ENCODE results near the gene CCDC154. TPM values are rescaled to one million over a fixed set of nuclear protein-coding genes. Genes with fewer than 3 reads are reported as not detected.

CCDC154 gene
- total RNA-seq, 2 experiments from 2014 or later, result 1.5 to 3.0 TPM

DNA sequence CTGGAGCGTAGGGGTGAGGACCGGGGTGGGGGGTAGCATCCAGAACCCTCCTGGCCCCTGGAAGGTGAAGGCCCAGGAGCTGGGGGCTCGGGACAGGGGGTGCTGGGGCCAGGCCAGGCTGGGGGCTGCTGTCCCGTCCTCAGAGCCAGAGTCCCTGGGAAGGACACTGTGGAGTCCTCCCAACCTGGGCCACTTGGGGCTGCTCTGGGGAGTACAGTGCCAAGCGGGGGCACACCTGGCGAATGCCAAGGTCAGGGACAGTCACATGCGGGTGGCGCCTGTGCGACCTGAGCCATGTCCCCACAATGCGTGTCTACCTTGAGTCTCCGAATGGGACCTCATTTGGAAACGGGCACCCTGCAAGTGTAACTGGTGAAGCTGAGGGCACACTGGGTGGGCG is 14.7 kb downstream of the CCDC154 start:
- intact Hi-C loops (cut with micrococcal nuclease), result no loop called here
- ChIA-PET POLR2A (interaction anchor here (0.9 kb wide), 1 partner anchor 9 kb away, joined by 4 read pairs; the partner anchor contains the start of gene UQCC4), CTCF (no interaction called here)
- H3K36me3 Mint-ChIP-seq, result no peaks in the 10 kb centered on the region
- H3K27me3 Mint-ChIP-seq, result no peaks in the 10 kb centered on the region
- H3K27ac Mint-ChIP-seq, result no peak overlapping the region
- H3K4me1 Mint-ChIP-seq (ENCODE audit: low read depth), result no peaks in the 10 kb centered on the region
- H3K9me3 Mint-ChIP-seq, result no peaks in the 10 kb centered on the region
- no peak overlapping the region for H3K4me3 Mint-ChIP-seq
- no peak for DNase-seq

GRCh38 chr16:1429012-1429411 is 15.3 kb downstream of the CCDC154 start:
- intact Hi-C loops (cut with micrococcal nuclease), result no loop called here
- no peaks in the 10 kb centered on the region for H3K27me3 Mint-ChIP-seq
- CTCF ChIA-PET, result interaction anchor here (0.6 to 1.0 kb wide), 2 partner anchors 105 to 182 kb away, joined by 3 to 5 read pairs; partner anchors contain the start of gene TMEM204
- DNase-seq, result no peak
- POLR2A ChIA-PET, result interaction anchor here (0.9 kb wide), 1 partner anchor 8 kb away, joined by 4 read pairs; the partner anchor contains the start of gene UQCC4
- H3K36me3 Mint-ChIP-seq, result no peaks in the 10 kb centered on the region
- no peaks in the 10 kb centered on the region for H3K9me3 Mint-ChIP-seq
- no peak overlapping the region for H3K4me3 Mint-ChIP-seq
- H3K27ac Mint-ChIP-seq, result no peak overlapping the region
- no peaks in the 10 kb centered on the region for H3K4me1 Mint-ChIP-seq (ENCODE audit: low read depth)

GRCh38 chr16:1428511-1428910 is 15.8 kb downstream of the CCDC154 start:
- CTCF ChIA-PET, result interaction anchor here (0.6 to 1.9 kb wide), 3 partner anchors 105 to 249 kb away, joined by 3 to 5 read pairs (median 5); partner anchors contain the start of genes JPT2 and TMEM204
- POLR2A ChIA-PET, result no interaction called here
- Mint-ChIP-seq H3K9me3 (no peaks in the 10 kb centered on the region), H3K27ac (no peak overlapping the region), H3K4me1 (ENCODE audit: low read depth) (no peaks in the 10 kb centered on the region), H3K36me3 (no peaks in the 10 kb centered on the region), H3K4me3 (no peak overlapping the region), H3K27me3 (no peaks in the 10 kb centered on the region)
- intact Hi-C loops (cut with micrococcal nuclease), result no loop called here
- DNase-seq, result peak; percentile 63

DNA sequence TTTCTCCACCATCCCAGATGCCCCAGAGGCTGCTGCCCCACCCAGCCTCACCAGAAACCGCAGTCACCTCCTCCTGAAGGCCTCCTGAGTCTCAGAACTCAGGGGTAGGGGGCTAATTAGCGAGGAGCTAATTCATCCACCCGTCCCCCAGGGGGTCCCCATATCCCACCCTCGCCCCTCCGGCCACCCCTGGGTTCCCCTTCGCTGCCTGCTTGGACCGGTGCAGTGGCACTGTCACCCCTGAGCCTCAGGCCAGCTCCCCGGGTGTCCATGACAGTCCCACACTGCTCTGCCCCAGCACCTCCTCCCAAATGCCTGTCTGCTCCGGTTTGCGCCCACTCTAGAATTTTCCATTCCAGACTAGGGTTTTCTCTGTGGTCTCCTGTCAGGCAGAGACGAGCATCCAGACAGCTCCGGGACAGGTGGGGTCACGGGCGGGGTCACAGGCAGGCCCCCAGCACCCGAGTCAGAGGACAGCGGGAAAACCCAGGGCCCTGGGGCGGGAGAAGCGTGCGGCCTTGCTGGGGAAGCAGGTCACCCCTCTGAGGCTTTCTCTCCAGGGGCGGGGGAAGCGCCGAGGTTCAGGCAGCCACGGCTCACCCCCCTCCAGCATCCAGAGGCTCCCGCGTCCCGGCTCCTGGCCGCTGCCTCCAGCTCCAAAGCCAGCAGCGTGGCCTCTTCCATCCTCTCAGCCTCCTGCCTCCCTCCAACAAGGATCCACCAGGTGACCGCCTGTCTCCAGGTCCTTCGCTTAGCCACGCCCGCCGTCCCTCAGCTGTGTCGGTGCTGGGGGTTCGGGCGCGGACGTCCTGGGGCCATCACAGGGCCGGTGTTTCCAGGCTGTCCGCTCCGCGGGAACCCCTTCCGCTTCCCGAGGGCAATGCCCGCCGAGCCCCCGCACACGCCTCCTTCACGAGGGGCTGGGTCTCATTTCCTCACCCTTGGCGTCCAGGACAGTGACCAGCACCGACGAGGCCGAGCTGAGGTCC is 16.6 kb downstream of the CCDC154 start:
- ChIA-PET POLR2A (no interaction called here), CTCF (interaction anchor here (0.6 to 1.9 kb wide), 3 partner anchors 183 to 375 kb away, joined by 3 to 5 read pairs (median 5); partner anchors contain the start of gene JPT2)
- no peaks in the 10 kb centered on the region for H3K27me3 Mint-ChIP-seq
- H3K4me1 Mint-ChIP-seq (ENCODE audit: low read depth), result no peaks in the 10 kb centered on the region
- no peak overlapping the region for H3K27ac Mint-ChIP-seq
- H3K36me3 Mint-ChIP-seq, result no peaks in the 10 kb centered on the region
- H3K9me3 Mint-ChIP-seq, result no peaks in the 10 kb centered on the region
- no peak for DNase-seq
- intact Hi-C loops (cut with micrococcal nuclease), result no loop called here
- H3K4me3 Mint-ChIP-seq, result no peak overlapping the region

GRCh38 chr16:1426734-1427471 is 17.5 kb downstream of the CCDC154 start:
- Mint-ChIP-seq H3K4me1 (ENCODE audit: low read depth) (peaks cover 2% of the 10 kb centered on the region), H3K27me3 (no peaks in the 10 kb centered on the region), H3K9me3 (no peaks in the 10 kb centered on the region), H3K27ac (no peak overlapping the region), H3K4me3 (no peak overlapping the region), H3K36me3 (no peaks in the 10 kb centered on the region)
- intact Hi-C loops (cut with micrococcal nuclease), result no loop called here
- ChIA-PET CTCF (interaction anchor here (0.6 to 1.9 kb wide), 2 partner anchors 251 to 376 kb away, joined by 3 to 5 read pairs; partner anchors contain the start of gene JPT2), POLR2A (no interaction called here)
- no peak for DNase-seq

DNA sequence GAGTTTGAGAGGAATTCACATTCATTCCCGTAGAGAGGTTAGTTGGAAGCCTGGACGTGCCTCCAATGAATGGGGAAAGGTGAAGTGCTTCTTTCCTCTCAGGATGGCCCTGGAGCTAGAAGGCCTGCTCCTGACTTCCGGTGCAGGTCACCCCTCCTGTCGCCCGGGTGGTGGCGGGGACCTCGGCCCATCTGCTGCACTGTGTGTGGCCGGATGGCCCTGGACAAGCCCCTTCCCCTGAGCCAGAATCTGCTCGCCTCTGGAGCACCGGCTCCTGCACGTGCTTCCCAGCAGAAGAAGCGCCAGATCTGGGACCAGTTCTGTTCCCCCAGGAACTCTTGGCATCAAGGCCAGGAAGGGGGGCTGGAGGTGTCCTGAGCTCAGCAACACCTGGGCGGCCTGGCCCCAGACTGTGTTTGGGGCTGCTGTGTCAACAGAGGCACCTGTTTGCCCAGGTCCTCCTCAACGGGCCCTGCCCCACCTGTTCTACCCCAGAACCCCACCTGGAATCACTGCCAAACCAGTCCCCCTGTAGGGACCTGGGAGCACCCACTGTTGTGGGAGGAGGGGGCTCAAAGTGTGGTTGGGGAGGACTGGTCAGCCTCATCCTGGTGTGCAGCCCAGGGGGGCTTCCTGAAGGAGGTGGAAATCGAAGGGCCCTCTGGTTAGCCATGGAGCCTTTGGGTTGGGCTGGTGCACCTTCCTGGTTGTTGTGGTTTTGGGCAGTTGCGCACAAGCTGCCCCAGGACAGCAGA is 18.6 kb downstream of the CCDC154 start:
- H3K27ac Mint-ChIP-seq, result no peak overlapping the region
- no peaks in the 10 kb centered on the region for H3K27me3 Mint-ChIP-seq
- peaks cover 9% of the 10 kb centered on the region for H3K4me1 Mint-ChIP-seq (ENCODE audit: low read depth)
- intact Hi-C loops (cut with micrococcal nuclease), result no loop called here
- CTCF ChIA-PET, result no interaction called here
- no peak for DNase-seq
- no peak overlapping the region for H3K4me3 Mint-ChIP-seq
- POLR2A ChIA-PET, result interaction anchor here (0.6 kb wide), 1 partner anchor 145 kb away, joined by 5 read pairs; no protein-coding TSS in a partner anchor
- no peaks in the 10 kb centered on the region for H3K36me3 Mint-ChIP-seq
- H3K9me3 Mint-ChIP-seq, result no peaks in the 10 kb centered on the region

GRCh38 chr16:1424028-1424427 is 20.3 kb downstream of the CCDC154 start:
- H3K27me3 Mint-ChIP-seq, result no peaks in the 10 kb centered on the region
- H3K9me3 Mint-ChIP-seq, result no peaks in the 10 kb centered on the region
- DNase-seq, result no peak
- H3K36me3 Mint-ChIP-seq, result peaks cover 2% of the 10 kb centered on the region
- intact Hi-C loops (cut with micrococcal nuclease), result loop anchor here (5.0 kb wide), 1 partner anchor 118 kb away; no protein-coding TSS in a partner anchor
- H3K4me3 Mint-ChIP-seq, result no peak overlapping the region
- CTCF ChIA-PET, result no interaction called here
- H3K27ac Mint-ChIP-seq, result no peak overlapping the region
- peaks cover 15% of the 10 kb centered on the region for H3K4me1 Mint-ChIP-seq (ENCODE audit: low read depth)
- POLR2A ChIA-PET, result no interaction called here

- Mint-ChIP-seq H3K4me1 (ENCODE audit: low read depth) (peaks cover 23% of the 10 kb centered on the region), H3K27ac (peak overlapping the region; percentile 97), H3K27me3 (no peaks in the 10 kb centered on the region), H3K9me3 (no peaks in the 10 kb centered on the region), H3K4me3 (peak overlapping the region; percentile 87), H3K36me3 (peaks cover 2% of the 10 kb centered on the region)
- POLR2A ChIA-PET, result no interaction called here
- CTCF ChIA-PET, result no interaction called here
- intact Hi-C loops (cut with micrococcal nuclease), result loop anchor here (5.0 kb wide), 1 partner anchor 120 kb away; no protein-coding TSS in a partner anchor
- DNase-seq, result no peak
Observed at GRCh38 chr16:1422076-1422475, 22.3 kb downstream of the CCDC154 start.

DNA sequence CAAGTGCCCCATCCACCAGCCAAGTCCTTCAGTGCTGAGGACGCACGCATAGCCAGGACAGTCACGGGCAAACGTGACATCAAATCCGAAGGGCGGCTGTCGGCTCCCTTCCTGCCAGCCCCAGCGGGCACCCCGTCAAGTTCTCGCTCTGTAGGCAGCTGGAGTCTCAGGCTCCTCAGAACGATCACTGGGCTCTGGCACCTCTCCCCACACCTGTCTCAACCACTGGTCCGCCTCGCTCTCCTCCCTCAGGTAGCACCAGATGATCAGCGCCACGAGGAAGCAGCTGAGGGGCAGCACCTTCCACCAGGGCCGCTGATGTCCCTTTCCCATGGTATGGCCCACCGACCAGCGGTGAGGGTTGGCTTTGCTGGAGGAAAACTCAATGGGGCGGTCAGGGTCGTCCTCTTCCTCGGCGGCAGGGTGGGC is 24.2 kb downstream of the CCDC154 start:
- Mint-ChIP-seq H3K27ac (peak overlapping the region; percentile 64), H3K4me3 (peak overlapping the region; percentile 87), H3K9me3 (no peaks in the 10 kb centered on the region), H3K36me3 (peaks cover 2% of the 10 kb centered on the region), H3K27me3 (no peaks in the 10 kb centered on the region), H3K4me1 (ENCODE audit: low read depth) (peaks cover 27% of the 10 kb centered on the region)
- POLR2A ChIA-PET, result interaction anchor here (0.7 to 1.8 kb wide), 13 partner anchors 9 to 362 kb away, joined by 3 to 14 read pairs (median 4); partner anchors contain the start of genes MAPK8IP3, TELO2 and UBE2I
- intact Hi-C loops (cut with micrococcal nuclease), result loop anchor here (1.0 to 5.0 kb wide), 6 partner anchors 41 to 353 kb away; partner anchors contain the start of genes CRAMP1, EME2, IFT140 and MRPS34
- peak; percentile 28 for DNase-seq
- CTCF ChIA-PET, result interaction anchor here (0.8 to 1.7 kb wide), 4 partner anchors 41 to 286 kb away, joined by 3 to 6 read pairs (median 4); partner anchors contain the start of gene MAPK8IP3

DNA sequence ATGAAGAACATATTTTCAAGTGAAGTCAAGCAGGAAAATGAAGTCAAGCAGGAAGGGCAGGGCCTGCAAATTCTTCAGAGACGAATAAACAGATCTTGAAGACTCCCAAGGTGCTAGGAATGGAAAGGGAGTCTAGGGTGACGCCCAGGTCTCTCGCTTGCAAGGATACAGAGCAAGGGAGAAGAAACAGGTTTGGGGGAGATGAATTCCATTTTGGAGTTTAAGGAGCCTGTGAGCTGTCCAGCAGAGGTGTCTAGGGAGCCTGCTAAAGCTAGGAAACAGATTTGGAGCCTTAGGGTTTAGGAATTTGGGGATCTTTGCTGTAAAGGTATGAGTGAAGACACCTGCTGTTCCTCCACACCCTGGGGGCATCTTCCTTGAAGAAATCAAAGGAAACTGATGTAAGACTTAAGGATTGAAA is 27.8 kb downstream of the CCDC154 start:
- Mint-ChIP-seq H3K9me3 (no peaks in the 10 kb centered on the region), H3K36me3 (peaks cover 2% of the 10 kb centered on the region), H3K4me1 (ENCODE audit: low read depth) (peaks cover 31% of the 10 kb centered on the region), H3K27me3 (no peaks in the 10 kb centered on the region), H3K4me3 (no peak overlapping the region), H3K27ac (no peak overlapping the region)
- ChIA-PET POLR2A (no interaction called here), CTCF (interaction anchor here (0.7 kb wide), 1 partner anchor 816 kb away, joined by 4 read pairs; no protein-coding TSS in a partner anchor)
- DNase-seq, result no peak
- intact Hi-C loops (cut with micrococcal nuclease), result no loop called here

GRCh38 chr16:1414532-1415260 is 29.7 kb downstream of the CCDC154 start, which contains the start of gene UNKL:
UNKL (minus strand) TSS chr16:1414704; CDS start chr16:1414691, 13 bp downstream.
- H3K27me3 Mint-ChIP-seq, result no peaks in the 10 kb centered on the region
- H3K27ac Mint-ChIP-seq, result peak within 1 kb of the TSS; percentile 80
- peak; percentile 89 for DNase-seq
- CTCF ChIA-PET, result no interaction called here
- H3K4me1 Mint-ChIP-seq (ENCODE audit: low read depth), result peaks cover 23% of the 10 kb centered on the region
- H3K36me3 Mint-ChIP-seq, result no peaks in the 10 kb centered on the region
- H3K9me3 Mint-ChIP-seq, result no peaks in the 10 kb centered on the region
- POLR2A ChIA-PET, result no interaction called here
- peak within 1 kb of the TSS; percentile 83 for H3K4me3 Mint-ChIP-seq
- intact Hi-C loops (cut with micrococcal nuclease), result loop anchor here (5.0 kb wide), 1 partner anchor 52 kb away; no protein-coding TSS in a partner anchor
